HG02798 (cell line): ENCODE measurements around the gene VPS13D.
"Not testable (repeated sequence)": the region's sequence is repeated elsewhere in the genome, so short reads cannot be mapped to it uniquely, and the experiment has no call there.

ENCODE experiments used
- ATAC-seq: cut with Tn5 transposase; IDR thresholded peaks from one replicate; pipeline ENCODE4 v1.9.1; 2021; ENCODE audit warnings: mild to moderate bottlenecking; ENCODE audit not compliant: unreplicated experiment, poor library complexity

VPS13D gene

GRCh38 chr1:12521096-12521495 is 291.3 kb downstream of the VPS13D start:
- no peak for ATAC-seq

GRCh38 chr1:12522780-12523179 is 292.9 kb downstream of the VPS13D start:
- ATAC-seq, result not testable (repeated sequence)

GRCh38 chr1:12524266-12524665 is 294.4 kb downstream of the VPS13D start:
- ATAC-seq, result no peak

- ATAC-seq, result no peak
Observed at GRCh38 chr1:12525311-12526181, 295.7 kb downstream of the VPS13D start.

GRCh38 chr1:12527564-12527963 is 297.7 kb downstream of the VPS13D start:
- ATAC-seq, result no peak

- no peak for ATAC-seq
Observed at GRCh38 chr1:12528021-12528852, 298.4 kb downstream of the VPS13D start.

GRCh38 chr1:12529640-12530174 is 299.9 kb downstream of the VPS13D start:
- no peak for ATAC-seq

GRCh38 chr1:12530462-12531178 is 300.8 kb downstream of the VPS13D start:
- ATAC-seq, result no peak

GRCh38 chr1:12531179-12531499 is 301.3 kb downstream of the VPS13D start:
- ATAC-seq, result no peak

GRCh38 chr1:12532405-12533315 is 302.8 kb downstream of the VPS13D start:
- ATAC-seq, result no peak

- no peak for ATAC-seq
Observed at GRCh38 chr1:12536023-12536639, 306.3 kb downstream of the VPS13D start.

GRCh38 chr1:12537294-12537693 is 307.5 kb downstream of the VPS13D start:
- ATAC-seq, result no peak

GRCh38 chr1:12537906-12538461 is 308.2 kb downstream of the VPS13D start:
- ATAC-seq, result no peak

GRCh38 chr1:12538536-12538935 is 308.7 kb downstream of the VPS13D start:
- ATAC-seq, result not testable (repeated sequence)

- ATAC-seq, result no peak
Observed at GRCh38 chr1:12539320-12539704, 309.5 kb downstream of the VPS13D start.

- no peak for ATAC-seq
Observed at GRCh38 chr1:12539705-12540579, 310.1 kb downstream of the VPS13D start.

- ATAC-seq, result no peak
Observed at GRCh38 chr1:12540580-12541273, 310.9 kb downstream of the VPS13D start.
